Activated CD8-positive, alpha-beta T cell treated with anti-CD3 and anti-CD28 coated beads for 36 hours (primary cell): ENCODE measurements around the gene MAP3K19. TPM values are rescaled to one million over a fixed set of nuclear protein-coding genes. Genes with fewer than 3 reads are reported as not detected.
A peak's percentile ranks its signal among the peaks of the same experiment; 100 is the strongest.

Experiments used
- ATAC-seq: fragments of 200-7000 bp; cut with Tn5 transposase; one replicate; pipeline ENCODE4 v1.10.0; 2021; ENCODE audit warnings: mild to moderate bottlenecking, moderate library complexity
- CTCF ChIA-PET: fragments of 350-600 bp; sonication (Branson Sonifier 250); formaldehyde crosslinking; loops from one replicate; lab custom pipeline; 2021; ENCODE audit warnings: antibody characterized with exemption; lab: Charles Lee
- POLR2A ChIA-PET: fragments of 350-600 bp; sonication (Branson Sonifier 250); formaldehyde crosslinking; loops from one replicate; lab custom pipeline; 2021; ENCODE audit warnings: antibody characterized with exemption; lab: Charles Lee
- DNase-seq: peaks from one replicate; pipeline ENCODE4 v3.0.0-alpha.2; 2020
- H3K27ac Mint-ChIP-seq: one replicate; pipeline ENCODE4 v1.8.0; 2021; ENCODE audit warnings: mild to moderate bottlenecking, mixed read lengths
- H3K27me3 Mint-ChIP-seq: one replicate; pipeline ENCODE4 v1.8.0; 2021; ENCODE audit warnings: mixed read lengths
- H3K36me3 Mint-ChIP-seq: one replicate; pipeline ENCODE4 v1.8.0; 2021; ENCODE audit warnings: low read depth, mixed read lengths
- H3K4me1 Mint-ChIP-seq: one replicate; pipeline ENCODE4 v1.8.0; 2021; ENCODE audit warnings: low read depth, mixed read lengths
- H3K4me3 Mint-ChIP-seq: one replicate; pipeline ENCODE4 v1.8.0; 2021; ENCODE audit warnings: mild to moderate bottlenecking, moderate library complexity, mixed read lengths
- H3K9me3 Mint-ChIP-seq: one replicate; pipeline ENCODE4 v1.8.0; 2021; ENCODE audit warnings: mixed read lengths
- intact Hi-C: fragments of 100-400 bp; cut with micrococcal nuclease; formaldehyde crosslinking; loops from one replicate; pipeline ENCODE4 v1.10.0; 2022
- total RNA-seq, 2 experiments: library from RNA; stranded (reverse); gene quantifications; one replicate each; pipeline ENCODE4 v1.2.3, GENCODE V29; 2021
- TF ChIP-seq, protein P1 (sequence below): fragments of 200-600 bp; IDR thresholded peaks from one replicate; pipeline ENCODE4 v1.8.0; 2022; ENCODE audit warnings: antibody characterized with exemption, mild to moderate bottlenecking

The MAP3K19 gene
- total RNA-seq, 2 experiments from 2014 or later: not detected

DNA sequence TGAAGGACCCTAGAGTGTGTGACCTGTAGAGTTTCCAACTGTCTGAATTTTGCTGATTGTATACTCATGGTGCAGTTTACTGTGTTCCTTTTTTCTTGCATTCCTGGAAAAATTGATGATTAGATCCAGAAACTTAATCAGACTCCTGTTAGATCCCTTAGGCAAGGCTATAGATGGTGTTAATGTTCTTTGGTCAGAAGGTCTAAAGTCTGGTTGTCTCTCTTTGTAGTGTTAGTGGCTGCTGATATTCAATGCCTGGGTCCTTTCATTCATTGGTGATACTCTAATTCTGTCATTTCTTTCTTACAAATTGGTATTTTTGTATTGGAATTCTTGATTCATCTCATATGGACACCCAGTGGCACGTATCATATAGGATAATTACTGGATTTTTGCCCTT, 122.3 kb downstream of the MAP3K19 start:
- Mint-ChIP-seq H3K4me3 (no peak overlapping the region), H3K27ac (no peak overlapping the region), H3K9me3 (no peaks in the 10 kb centered on the region), H3K36me3 (peaks cover 34% of the 10 kb centered on the region), H3K27me3 (no peaks in the 10 kb centered on the region), H3K4me1 (peaks cover 66% of the 10 kb centered on the region)
- DNase-seq: no peak
- intact Hi-C loops: no loop called here
- POLR2A ChIA-PET: no interaction called here
- TF ChIP-seq, protein P1, sequence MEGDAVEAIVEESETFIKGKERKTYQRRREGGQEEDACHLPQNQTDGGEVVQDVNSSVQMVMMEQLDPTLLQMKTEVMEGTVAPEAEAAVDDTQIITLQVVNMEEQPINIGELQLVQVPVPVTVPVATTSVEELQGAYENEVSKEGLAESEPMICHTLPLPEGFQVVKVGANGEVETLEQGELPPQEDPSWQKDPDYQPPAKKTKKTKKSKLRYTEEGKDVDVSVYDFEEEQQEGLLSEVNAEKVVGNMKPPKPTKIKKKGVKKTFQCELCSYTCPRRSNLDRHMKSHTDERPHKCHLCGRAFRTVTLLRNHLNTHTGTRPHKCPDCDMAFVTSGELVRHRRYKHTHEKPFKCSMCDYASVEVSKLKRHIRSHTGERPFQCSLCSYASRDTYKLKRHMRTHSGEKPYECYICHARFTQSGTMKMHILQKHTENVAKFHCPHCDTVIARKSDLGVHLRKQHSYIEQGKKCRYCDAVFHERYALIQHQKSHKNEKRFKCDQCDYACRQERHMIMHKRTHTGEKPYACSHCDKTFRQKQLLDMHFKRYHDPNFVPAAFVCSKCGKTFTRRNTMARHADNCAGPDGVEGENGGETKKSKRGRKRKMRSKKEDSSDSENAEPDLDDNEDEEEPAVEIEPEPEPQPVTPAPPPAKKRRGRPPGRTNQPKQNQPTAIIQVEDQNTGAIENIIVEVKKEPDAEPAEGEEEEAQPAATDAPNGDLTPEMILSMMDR: no peak
- CTCF ChIA-PET: no interaction called here
- no peak for ATAC-seq

DNA sequence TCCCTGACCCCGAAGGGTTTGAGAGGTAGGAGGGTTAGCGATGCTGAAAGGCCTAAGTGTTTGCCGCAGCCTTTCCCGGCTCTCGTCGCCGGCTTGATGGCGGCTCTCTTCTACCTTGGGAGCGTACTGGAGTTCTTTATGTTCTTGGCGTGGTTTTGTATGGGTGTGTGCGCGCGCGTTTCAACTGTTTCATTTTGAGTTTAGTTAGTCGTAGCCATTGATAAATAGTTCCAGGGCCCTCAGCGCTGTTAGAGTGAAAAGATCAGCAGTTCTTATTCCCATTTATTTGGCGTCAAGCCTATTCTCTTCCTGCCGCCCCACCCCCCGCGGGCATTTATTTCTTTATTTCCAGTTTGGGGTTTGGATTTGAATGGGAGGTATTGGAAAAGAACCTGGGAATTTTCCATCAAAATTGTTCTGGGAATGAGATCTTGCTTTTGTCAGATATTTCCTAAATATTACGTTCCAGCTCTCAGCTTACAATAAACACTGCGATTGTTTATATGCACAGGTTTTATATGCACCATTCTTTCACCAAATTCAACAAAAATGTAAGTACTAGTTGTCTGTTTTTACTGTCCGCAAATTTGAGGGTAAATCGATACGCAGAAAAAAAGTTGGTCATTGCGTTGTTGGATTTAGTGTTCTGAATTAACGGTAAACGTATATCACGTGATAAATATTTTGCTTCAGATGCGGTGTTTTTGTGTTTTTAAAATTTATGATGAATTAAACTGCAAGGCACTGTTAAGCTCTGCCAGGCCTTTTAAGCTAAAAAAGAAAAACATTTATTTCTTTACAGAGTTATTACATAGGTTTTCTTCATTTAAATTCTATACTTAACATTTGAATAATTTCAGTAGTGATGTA, 127.7 kb downstream of the MAP3K19 start:
- POLR2A ChIA-PET: interaction anchor here (0.7 to 1.0 kb wide), 3 partner anchors 8 to 612 kb away, joined by 3 to 8 read pairs (median 4); partner anchors contain the start of genes R3HDM1 and ZRANB3
- peak; percentile 73 for DNase-seq
- peak overlapping the region; percentile 97 for H3K27ac Mint-ChIP-seq
- peaks cover 29% of the 10 kb centered on the region for H3K36me3 Mint-ChIP-seq
- CTCF ChIA-PET: interaction anchor here (1.0 kb wide), 1 partner anchor 8 kb away, joined by 4 read pairs; no protein-coding TSS in a partner anchor
- H3K4me1 Mint-ChIP-seq: peaks cover 36% of the 10 kb centered on the region
- intact Hi-C loops: loop anchor here (2.0 kb wide), 2 partner anchors 133 to 611 kb away; partner anchors contain the start of genes R3HDM1, RAB3GAP1 and ZRANB3
- ATAC-seq: no peak
- H3K4me3 Mint-ChIP-seq: peak overlapping the region; percentile 82
- TF ChIP-seq, protein P1: no peak
- no peaks in the 10 kb centered on the region for H3K9me3 Mint-ChIP-seq
- H3K27me3 Mint-ChIP-seq: peaks cover 2% of the 10 kb centered on the region

DNA sequence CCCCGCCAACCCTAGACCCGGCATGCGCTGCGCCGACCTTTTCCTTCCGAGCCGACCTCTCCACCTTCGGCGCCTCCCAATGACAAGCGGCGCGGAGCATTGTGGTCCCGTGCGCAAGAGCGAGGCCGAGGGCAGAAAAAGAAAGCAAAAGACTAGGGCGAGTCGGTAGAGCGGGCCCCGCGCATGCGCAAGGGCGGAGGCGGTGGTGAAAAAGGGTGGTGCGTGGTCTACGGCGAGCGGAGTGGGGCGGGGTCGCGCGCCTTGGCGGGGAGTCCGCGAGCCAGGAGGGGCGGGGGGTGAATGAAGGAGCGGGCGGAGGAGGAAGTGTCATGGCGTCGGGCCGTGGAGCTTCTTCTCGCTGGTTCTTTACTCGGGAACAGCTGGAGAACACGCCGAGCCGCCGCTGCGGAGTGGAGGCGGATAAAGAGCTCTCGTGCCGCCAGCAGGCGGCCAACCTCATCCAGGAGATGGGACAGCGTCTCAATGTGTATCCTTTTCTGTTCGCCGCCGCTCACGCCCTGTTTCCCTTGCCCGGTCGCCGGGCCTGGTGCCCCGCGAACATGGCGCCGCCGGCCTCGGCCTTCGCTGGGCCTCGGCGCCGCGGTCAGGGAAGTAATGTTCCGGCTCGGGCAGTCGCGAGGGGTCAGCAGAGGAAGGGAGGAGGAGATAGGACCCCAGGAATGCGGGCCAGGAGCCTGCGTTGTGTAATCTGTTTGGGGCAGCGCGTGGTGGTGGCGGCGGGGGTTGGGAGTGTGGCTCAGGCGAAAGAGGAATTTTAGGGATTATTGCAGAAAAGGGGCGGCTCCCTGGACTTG, 128.5 kb downstream of the MAP3K19 start, which contains the start of gene CCNT2:
Gene CCNT2 (plus strand): TSS at position 297 of the 815 bp plus-strand sequence. CDS start 33 bp downstream, at position 330.
- Mint-ChIP-seq H3K27ac (peak within 1 kb of the TSS; percentile 97), H3K4me3 (peak within 1 kb of the TSS; percentile 82), H3K27me3 (peaks cover 2% of the 10 kb centered on the region), H3K9me3 (no peaks in the 10 kb centered on the region), H3K36me3 (peaks cover 24% of the 10 kb centered on the region), H3K4me1 (peaks cover 30% of the 10 kb centered on the region)
- CTCF ChIA-PET: interaction anchor here (1.0 kb wide), 1 partner anchor 9 kb away, joined by 4 read pairs; no protein-coding TSS in a partner anchor
- DNase-seq (peak; percentile 99), ATAC-seq (peak; percentile 88)
- POLR2A ChIA-PET: interaction anchor here (0.6 to 1.3 kb wide), 6 partner anchors 9 to 613 kb away, joined by 3 to 8 read pairs (median 4); partner anchors contain the start of genes R3HDM1, RAB3GAP1 and ZRANB3
- intact Hi-C loops: loop anchor here (2.0 kb wide), 2 partner anchors 134 to 612 kb away; partner anchors contain the start of genes R3HDM1, RAB3GAP1 and ZRANB3
- TF ChIP-seq, protein P1: no peak

DNA sequence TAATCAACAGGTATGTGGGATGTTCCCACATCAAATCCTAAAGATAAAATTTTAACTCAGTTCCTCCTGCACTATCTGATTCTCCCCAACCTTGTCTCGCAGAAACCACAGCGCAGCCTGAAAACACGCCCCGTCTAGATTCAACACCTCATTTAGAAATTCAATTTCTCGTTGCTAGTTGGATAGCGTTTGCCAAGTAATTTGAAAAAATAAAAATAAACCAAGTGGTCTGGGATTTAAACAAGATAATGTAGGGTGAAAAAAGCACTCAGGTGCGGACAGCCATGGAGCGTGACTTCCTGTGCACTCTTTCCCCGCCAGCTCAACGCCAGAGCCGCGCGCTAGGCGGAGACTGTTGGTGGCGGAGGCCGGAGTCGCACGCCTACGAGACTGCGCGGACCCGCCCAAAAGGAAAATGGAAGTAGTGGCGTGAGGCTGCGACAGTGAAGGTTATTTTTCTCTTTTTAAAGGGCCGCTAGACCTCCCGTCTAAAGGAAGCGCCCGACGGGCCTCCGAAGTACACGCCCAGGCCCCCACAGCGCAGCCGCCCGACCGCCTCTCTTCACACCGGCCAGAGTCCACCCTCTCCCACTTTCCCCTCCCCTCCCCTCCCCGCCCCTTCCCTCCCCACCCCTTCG, 129.2 kb downstream of the MAP3K19 start:
- CTCF ChIA-PET: interaction anchor here (0.7 to 1.1 kb wide), 4 partner anchors 9 to 800 kb away, joined by 3 to 5 read pairs (median 4); no protein-coding TSS in a partner anchor
- Mint-ChIP-seq H3K9me3 (no peaks in the 10 kb centered on the region), H3K27me3 (peaks cover 2% of the 10 kb centered on the region), H3K27ac (peak overlapping the region; percentile 97), H3K4me1 (peaks cover 26% of the 10 kb centered on the region), H3K4me3 (peak overlapping the region; percentile 82), H3K36me3 (peaks cover 22% of the 10 kb centered on the region)
- DNase-seq (peak; percentile 94), ATAC-seq (peak; percentile 76)
- POLR2A ChIA-PET: interaction anchor here (0.6 to 1.3 kb wide), 9 partner anchors 9 to 614 kb away, joined by 3 to 8 read pairs (median 3); partner anchors contain the start of genes R3HDM1 and RAB3GAP1
- TF ChIP-seq, protein P1: peak; percentile 17
- intact Hi-C loops: loop anchor here (2.0 kb wide), 2 partner anchors 135 to 613 kb away; partner anchors contain the start of genes R3HDM1, RAB3GAP1 and ZRANB3
